NCI-H774 (cell line): ENCODE measurements around the gene ZNF853.
A peak's percentile ranks its signal among the peaks of the same experiment; 100 is the strongest.

Experiments used
- DNase-seq: peaks from one replicate; lab custom pipeline; 2025; lab: John Stamatoyannopoulos, UW

ZNF853 gene

DNA sequence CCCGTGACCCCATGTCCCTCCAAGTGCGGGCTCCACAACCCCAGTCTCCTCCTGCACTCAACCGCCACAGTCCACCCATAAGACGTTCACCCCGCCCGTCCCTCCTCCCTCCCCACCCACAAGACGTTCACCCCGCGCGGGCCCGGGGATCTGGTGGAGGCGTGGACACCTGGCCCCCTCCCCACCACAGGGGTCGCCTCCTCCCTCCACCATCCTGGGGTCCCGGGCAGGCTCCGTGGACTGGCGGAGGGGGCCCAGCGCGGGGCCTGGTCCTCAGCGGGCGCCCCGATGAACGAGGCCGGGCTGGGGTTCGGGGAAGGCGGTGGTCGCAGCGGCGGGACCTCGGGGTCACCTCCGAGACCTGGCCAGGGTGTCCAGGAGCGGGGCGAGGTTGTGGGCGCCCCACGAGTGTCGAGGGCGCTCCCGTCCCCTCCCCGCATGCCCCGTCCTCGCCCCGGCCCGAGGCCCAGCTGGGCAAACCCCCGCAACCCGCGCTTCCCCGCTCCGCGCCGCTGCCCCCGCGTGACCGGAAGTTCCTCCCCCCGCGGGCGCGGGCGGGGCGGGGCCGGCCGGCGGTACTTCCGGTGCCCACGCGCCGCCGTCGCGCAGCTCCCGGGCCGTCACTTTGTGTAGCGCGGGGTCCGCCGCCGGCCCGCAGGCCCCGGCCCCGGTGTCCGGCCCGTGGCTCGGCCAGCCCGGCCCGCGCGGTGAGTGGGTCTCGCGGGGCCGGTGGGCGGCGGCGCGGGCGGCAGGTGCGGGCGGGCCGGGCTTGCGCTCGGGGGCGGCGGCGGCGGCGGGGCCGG, 21.5 kb downstream of the ZNF853 start, which contains the start of gene ZNF316:
TSS of gene ZNF316 (plus strand) at position 578 of the 803 bp plus-strand sequence. CDS start 5,092 bp downstream, outside the sequence.
- DNase-seq: peak; percentile 27

DNA sequence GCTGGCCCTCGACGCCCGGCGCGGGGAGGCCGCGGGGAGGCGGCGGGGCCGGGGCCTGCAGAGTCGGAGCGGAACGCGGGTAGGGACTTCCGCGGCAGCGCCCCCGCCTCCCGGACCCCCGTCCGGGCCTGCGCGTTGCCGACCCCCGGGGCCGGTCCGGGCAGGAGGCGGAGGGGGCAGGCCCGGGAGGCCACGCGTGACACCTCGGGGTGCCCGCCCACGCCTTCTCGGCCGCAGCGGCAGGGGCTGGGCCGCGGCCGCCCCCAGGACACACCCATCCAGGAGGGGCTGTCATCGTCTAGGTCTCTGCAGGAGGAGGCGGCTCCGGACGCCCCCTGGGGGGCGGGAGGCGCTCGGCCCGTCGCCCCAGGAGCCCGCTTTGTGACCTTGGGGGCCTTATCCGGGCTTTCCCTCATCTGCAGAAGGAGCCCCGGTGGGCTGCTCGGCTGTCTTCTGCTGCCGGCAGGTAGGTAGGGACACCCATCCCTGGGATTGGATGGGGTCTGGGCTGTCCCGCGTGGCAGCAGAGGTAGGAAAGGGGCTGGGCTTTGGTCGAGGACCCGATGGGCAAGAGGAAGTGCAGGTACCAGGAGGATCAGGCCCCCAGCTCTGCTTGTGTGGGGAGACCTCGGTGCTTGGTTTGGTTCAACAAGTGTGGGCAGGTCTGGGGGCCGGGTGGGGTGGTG, 22.3 kb downstream of the ZNF853 start:
- DNase-seq: no peak

DNA sequence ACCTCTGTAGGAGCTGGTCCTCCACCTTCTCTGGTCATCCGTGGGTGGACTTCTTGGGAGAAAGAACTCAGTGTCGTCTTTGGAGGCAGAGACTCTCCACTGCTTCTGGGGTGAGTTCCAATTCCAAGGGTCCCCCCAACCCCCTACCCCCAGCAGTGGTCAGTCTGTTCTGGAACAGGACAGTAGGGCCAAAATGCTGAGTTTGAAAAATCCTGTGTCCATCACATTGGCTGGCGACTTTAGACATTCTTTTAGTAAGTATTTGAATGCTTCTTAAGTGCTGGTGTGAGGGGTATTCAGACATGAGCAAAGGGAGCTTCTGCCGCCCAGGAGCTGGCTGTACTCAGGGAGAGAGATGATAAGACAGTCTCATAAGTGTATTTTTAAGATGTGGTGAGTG, 23.6 kb downstream of the ZNF853 start:
- no peak for DNase-seq

DNA sequence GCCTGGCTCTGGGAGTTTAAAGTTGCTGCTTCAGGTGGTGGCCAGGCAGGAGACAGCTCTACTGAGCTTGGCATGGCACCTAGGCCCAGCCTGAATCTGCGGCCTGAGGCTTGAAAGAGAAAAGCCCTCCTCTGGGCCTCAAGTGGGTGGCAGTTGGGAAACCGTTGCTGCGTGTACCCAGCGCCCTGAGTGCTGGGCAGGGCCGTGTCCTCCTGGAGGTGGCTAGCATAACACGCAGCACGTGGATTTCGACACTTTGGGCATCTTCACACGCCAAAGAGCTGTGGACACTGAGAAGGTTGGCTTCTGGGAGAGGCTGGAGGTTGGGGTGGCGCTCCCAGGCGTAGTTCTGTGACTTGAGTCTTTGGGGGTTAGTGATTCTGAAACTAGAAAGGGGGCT, 24.2 kb downstream of the ZNF853 start:
- DNase-seq: no peak

DNA sequence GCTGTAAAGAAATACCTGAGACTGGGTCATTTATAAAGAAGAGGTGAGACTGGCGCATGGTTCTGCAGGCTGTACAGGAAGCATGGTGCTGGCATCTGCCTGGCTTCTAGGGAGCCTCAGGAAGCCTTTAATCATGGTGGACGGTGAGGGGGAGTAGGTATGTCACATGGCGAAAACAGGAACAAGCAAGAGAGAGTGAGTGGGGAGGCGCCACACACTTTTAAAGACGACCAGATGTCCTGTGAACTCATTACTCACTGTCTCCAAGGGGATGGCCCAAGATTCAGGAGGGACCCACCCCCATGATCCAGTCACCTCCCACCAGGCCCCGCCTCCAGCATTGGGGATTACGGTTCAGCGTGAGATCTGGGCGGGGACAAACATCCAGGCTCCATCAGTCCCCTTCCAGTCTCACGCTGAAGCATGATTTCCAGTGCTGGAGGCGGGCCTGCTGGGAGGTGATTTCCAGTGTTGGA, 24.9 kb downstream of the ZNF853 start:
- no peak for DNase-seq

DNA sequence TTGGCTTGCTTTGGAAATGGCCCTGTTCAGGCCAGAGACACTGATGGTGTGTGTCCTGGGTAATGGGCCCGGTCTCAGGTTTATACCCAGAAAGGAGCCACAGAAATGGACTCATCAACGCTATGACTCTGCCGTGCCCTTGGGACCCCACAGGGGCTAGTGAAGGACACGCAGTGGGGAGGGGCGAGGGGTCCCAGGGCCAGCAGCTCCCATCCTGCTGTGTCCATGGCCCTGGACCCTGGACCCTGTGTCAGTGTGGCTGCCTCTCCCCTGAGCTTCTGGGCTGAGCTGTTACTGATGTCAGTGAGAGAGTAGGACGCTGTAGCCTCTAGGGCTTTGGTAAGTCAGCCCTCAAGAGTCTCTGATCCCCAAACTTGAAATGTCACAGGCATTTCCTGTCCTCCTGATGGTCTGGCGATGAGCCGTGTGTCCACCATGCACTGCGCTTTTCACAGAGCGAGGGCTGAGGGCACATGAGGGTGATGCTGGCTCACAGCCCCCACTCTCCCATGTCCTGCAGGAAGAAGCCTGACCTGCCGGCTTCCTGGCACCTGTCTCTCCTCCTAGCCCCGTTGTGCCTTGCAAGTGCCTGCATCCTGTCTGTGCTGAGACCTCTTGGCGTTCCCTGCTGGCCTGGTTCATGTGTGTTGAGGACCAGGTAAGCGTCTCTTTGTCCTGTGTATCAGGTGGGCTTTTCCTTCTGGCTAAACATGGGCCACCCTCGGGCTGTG, 26.1 kb downstream of the ZNF853 start:
- DNase-seq: no peak

DNA sequence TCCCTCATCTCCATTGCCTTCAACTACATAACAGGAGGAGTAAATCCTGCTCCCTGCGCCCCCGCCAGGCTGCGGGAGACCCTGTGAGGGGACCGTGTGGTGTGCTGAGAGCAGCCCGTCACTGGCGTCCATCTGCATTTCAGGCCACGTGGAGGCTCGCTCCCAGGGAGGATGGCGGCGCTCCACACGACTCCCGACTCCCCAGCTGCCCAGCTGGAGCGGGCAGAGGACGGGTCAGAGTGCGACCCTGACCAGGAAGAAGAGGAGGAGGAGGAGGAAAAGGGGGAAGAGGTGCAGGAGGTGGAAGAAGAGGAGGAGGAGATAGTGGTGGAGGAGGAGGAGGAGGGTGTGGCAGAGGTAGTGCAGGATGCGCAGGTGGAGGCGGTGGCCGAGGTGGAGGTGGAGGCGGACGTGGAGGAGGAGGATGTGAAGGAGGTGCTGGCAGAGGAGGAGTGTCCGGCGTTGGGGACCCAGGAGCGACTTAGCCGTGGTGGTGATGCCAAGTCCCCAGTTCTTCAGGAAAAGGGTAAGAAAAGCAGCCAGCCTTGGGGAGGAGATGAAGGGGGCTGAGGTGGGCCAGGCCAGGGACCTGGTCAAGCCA, 26.9 kb downstream of the ZNF853 start:
- DNase-seq: no peak

DNA sequence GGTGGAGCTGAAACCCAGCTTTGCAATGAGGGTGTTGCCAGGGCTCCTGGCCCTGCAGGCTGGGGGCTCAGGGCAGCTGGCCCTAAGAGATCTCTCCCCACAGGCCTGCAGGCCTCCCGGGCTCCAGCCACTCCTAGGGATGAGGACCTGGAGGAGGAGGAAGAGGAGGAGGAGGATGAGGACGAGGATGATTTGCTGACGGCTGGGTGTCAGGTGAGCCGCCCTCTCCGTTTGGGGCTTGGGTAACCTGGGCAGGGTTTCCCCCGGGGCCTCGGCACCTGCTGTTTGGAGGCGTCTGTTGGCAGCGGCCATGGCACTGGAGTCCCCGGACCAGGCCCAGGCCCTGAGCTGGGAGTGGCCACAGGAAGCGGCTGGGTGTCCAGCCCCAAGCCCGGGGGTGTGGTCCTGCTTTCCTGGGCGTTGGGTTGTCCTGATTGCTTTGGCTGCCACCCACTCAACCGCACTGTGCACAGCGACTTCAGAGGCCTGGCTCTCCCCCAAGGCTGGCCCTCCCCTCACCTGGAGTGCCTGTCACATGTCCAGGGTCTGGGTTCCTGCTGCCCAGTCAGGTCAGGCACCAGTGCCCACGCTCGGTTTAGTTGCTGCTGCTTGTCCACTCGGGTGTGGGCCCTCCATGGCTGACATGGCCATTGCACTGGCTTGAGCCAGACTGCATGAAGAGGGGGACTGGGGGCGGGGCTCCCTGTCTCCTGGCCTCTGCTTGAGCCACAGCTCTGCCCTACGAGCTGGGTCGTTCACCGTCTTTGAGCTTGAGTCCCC, 27.6 kb downstream of the ZNF853 start:
- DNase-seq: no peak

DNA sequence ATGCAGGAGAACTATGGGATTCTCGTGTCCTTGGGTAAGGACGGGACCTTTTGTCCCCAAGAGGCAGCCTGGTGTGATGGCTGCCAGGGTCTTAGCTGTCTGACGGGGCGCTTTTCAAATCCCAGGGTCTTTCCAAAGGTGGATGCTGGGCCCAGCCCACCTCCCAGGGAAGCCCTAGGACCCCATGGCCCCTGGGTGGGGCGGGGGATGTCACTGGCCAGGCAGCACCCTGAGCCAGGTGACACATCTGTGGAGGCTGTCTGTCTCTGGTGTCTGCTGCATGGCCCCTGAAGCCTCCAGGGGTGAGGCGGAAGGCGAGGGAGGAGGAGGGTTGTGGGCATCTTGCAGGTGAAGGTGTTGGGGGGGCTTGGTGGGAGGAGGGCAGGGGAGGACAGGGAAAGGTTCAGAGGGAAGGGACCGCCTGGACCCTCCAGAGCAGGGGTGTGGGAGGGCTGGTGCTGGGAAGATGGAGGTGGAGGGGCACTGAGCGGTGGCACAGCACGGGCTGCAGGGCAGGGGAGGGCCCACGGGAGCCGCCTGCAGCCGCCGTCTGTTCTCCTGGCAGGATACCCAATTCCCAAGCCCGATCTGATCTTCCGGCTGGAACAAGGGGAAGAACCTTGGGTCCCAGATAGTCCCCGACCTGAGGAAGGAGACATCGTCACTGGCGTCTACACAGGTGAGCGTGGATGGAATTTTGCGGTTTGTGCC, 28.7 kb downstream of the ZNF853 start:
- no peak for DNase-seq

DNA sequence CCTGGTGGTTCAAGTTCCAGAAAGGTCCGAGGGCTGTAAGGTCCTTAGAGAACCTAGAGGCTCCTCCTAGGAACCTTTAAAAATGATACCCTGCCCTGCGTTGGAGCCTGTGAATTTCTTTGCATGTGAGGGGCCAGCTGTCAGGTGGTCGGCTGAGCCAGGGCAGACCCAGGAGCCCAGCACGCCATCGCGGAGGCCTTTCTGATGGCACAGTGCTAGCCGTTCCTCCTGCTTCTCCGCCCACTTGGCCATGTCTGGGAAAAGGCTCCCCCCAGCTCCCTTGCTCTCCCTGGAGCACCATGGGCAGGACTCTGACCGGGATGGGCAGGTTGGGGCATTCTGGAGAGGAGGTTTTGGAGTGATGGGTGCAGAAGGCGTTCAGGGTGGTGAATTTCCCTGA, 29.3 kb downstream of the ZNF853 start:
- DNase-seq: no peak

DNA sequence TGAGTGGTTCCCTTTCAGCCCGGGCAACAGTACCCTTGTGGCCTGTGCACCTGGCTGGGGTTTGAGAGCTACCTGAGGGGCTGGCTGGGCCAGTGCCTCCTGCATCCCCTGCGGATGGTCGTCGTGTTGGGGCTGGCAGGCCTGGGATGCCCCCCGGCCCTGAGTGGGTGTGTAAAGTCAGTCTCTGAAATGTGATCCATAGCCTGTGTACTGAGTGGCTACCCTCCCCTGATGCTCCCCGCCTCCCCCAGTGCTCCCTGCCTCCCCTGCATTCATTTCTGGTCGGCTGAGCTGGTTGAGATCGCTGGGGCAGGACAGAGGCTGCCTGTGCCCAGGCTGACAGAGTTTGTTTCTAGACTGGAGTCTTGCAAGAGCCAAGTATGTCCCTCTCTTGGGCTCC, 31.1 kb downstream of the ZNF853 start:
- no peak for DNase-seq

DNA sequence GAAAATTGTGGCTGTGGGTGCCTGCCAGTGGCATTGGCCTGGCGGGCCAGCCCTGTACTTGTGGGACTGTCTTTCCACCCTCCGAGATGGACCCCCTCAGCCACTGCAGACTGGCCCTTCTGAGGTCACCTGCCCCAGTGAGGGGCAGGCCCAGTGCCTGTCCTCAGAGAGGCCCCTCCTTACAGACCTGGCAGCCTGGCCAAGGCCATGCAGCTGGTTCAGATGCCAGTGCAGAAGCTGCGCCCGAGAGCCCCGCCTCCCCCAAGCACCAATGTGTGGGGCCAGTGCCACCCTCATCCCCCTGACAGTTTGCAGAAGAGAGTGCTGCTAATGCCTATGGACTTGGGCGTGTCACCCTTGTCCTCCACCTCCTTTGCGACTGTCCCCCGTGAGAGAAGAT, 31.7 kb downstream of the ZNF853 start:
- DNase-seq: no peak

DNA sequence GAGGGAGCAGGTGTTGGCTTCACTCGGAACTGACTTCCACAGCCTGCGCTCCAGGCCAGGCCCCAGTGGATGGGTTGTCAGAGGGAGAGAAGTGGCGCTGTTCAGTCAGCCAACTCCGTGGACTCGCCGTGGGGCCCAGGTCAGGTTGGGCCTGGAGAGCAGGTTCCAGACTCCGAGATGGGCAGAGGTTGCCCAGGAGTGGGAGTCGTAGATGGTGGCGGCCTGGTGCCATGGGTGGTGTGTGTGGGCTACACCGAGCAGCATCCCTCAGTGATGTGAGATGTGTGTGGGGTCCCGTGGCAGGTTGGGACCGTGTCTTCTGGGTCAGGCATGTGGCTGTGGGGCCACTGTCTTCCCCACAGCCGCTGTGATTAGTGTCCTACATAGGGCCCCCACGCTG, 32.1 kb downstream of the ZNF853 start:
- no peak for DNase-seq

DNA sequence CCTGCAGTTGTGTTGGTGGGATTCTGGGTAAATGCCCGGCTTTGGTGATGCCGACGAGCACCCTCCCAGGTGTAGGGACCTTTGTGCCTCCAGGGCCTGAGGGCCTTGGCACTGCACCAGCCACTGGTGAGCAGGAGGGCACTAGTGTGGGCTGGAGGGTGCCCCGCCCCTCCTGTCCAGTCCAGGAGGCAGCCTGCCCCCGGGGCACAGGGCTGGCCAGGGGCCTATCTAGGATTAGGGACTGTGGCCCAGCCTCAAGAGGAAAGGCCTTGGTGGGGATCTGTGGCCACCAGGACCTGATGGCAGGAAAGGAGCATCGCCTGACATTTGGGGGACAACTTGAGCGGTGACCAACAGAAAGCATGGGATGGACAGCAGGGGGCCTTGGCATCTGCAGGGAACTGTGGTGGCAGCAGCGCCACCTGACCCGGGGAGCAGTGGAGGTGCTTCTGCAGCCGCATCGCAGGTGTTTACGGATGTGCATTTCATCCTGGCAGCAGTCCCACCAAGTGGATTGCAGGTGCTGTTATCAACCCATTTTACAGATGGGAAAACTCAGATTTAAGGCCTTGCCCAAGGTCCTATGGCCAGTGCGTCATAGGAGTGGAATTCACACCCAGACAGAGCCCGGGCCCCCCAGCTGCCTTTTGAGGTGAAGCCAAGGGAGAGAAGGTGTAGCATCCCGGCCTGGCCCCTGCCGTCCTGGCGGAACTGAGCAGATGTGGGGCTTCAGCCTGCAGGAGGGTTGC, 32.8 kb downstream of the ZNF853 start:
- no peak for DNase-seq

DNA sequence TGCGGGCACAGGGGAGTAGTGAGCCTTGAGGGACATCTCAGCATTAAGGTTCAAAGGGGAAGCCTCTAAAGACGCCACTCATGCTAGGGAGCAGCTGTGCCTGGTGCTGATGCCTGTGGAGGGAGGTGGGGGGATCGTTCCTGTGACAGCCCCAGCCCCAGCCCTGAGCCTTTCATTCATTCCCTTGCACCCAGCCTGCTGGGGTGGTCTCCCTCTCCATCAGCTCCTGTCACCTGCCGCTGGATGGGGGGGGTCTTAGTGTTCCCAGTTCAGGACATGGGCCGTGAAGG, 33.4 kb downstream of the ZNF853 start:
- no peak for DNase-seq

DNA sequence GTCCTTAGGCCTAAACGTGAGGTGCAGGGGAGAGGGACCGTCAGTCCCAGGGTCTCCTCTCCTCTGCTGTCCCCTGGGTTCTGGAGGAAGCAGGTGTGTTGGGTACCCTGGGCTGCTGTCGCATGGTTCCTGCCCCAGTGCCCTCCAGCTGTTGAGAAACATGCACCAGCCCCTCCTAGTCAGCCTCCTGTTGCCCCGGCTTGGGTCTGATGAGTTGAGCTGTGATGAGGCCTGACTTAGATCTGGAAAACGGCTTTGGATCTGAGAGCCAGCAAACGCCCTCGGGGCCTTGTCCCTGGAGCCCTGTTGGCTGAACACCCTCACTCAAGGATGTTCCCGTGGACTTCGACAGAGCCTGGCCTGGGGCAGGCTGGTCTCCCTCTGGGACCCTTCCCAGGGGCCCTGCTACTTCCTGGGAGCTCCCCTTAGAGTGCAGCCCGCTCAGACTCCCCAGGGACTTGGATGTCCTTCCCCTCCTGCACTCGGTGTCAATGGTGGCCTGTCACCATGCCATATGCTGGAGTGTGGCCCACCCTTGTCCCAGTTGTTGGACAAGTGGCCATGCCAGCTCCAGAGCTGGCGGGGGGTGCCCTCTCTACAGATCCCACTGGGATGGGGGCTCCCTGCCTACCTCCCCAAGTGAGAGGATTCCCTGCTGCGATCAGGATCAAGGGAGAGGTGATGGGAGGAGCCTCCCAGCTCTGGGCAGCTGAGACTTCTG, 34.0 kb downstream of the ZNF853 start:
- no peak for DNase-seq

DNA sequence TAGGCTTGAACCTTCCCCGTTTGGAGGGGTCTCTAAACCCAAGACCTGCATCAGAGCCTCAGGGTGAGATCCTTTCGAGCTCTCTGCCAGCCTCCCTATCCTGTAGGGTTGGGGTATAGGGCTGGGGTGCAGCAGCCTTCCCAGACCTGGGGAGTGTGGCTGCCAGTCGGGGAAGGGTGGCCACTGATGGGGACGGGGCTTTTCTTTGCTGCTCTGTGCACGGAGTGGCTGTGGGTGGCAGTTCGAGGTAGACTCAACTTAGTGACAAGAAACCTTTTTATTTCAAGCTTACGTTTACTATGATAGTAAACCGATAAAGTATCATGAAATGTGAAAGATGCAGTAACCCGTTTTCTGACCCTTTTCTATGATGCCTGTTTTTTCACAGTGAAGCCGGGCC, 34.7 kb downstream of the ZNF853 start:
- no peak for DNase-seq

DNA sequence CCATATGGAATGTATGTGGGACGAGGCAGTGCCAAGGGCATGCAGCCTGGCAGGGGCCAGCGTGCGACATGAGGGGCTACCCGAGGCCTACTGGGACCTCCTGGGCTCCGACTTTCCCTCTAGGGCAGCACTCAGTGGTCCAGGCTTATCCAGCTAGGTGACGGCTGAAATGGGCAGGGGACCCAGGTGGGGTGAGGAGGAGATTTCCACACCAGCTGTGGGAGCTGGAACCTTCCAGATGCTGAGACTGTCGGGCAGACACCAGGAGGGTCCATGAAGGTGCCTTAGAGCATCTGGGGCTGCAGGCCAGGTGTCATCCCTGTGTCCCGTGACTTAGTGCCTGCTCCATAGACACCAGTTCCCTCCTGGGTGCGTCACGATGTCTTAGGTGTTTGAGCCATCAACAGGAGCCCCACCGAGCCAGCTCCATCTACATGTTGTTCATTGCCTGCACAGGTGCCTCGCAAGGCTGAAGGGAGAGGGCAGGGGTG, 35.2 kb downstream of the ZNF853 start:
- DNase-seq: no peak

DNA sequence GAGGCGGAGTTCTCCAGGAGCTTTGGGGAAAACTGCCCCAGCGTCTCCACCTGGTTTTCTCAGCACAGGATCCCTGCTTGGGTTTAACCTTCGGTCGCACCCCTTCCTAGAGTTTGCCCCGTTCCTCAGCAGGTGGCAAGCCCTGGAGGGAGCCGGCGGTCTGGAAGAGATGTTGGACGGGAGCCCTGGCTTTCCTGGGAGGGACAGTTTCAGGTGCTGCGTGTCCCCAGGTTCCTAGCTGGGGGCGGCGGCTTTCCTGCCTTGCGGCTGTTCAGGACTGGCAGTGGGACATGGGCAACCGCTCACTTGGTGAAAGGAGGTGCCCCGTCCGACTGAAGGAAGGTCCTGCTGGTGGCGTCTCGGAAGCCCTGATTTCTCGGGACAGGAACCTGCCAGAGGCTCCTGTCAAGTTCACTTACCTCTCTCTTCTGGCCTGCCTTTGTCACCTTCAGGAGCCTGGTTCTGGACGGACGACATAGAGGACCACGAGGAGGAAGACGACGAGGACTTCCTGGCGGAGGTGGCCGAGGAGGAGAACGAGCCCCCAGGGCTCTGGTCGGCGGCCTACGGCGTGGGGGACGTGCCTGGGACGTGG, 36.5 kb downstream of the ZNF853 start:
- DNase-seq: no peak
